SU-DHL-6 (cell line): ENCODE results near the gene COPRS.

Experiments
- H2AFZ ChIP-seq: fragments of 200-600 bp; sonication (generic); 2 replicates; pipeline ENCODE4 v1.6.1; 2014; ENCODE audit warnings: low read depth, mild to moderate bottlenecking, moderate library complexity, mixed read lengths, antibody characterized with exemption, low read length; ENCODE audit not compliant: severe bottlenecking
- H3F3A ChIP-seq: fragments of 200-600 bp; shearing (Covaris generic); 2 replicates; pipeline ENCODE4 v1.6.0; 2016; ENCODE audit warnings: antibody characterized with exemption, mild to moderate bottlenecking; ENCODE audit not compliant: insufficient read depth
- H3K27ac ChIP-seq: fragments of 200-600 bp; sonication (generic); 2 replicates; pipeline ENCODE4 v1.5.1; 2016; ENCODE audit warnings: low read depth, mild to moderate bottlenecking, low read length, moderate library complexity, mixed read lengths
- H3K27me3 ChIP-seq: fragments of 200-600 bp; sonication (generic), shearing (Covaris generic); 2 replicates; pipeline ENCODE4 v1.6.0; 2014; ENCODE audit warnings: mild to moderate bottlenecking, low read length
- H3K36me3 ChIP-seq: fragments of 200-600 bp; sonication (generic); 2 replicates; pipeline ENCODE4 v1.6.1; 2014; ENCODE audit warnings: mild to moderate bottlenecking, low read length, mixed read lengths
- H3K4me2 ChIP-seq: fragments of 300-600, 200-600 bp; shearing (Covaris generic), sonication (generic); 2 replicates; pipeline ENCODE4 v1.6.0; 2014; ENCODE audit warnings: low read length, low read depth, mild to moderate bottlenecking; ENCODE audit not compliant: poor library complexity, severe bottlenecking
- H3K4me3 ChIP-seq: fragments of 200-600 bp; sonication (generic); 2 replicates; pipeline ENCODE4 v1.5.1; 2014; ENCODE audit warnings: antibody characterized with exemption, low read length, mild to moderate bottlenecking, mixed read lengths; ENCODE audit not compliant: insufficient read depth, poor library complexity, severe bottlenecking
- H3K79me2 ChIP-seq: fragments of 200-600 bp; sonication (generic); 2 replicates; pipeline ENCODE4 v1.6.1; 2014; ENCODE audit warnings: mild to moderate bottlenecking, low read length, moderate library complexity; ENCODE audit not compliant: insufficient read depth
- H3K9ac ChIP-seq: fragments of 200-600 bp; sonication (generic); 2 replicates; pipeline ENCODE4 v1.7.0; 2014; ENCODE audit warnings: mild to moderate bottlenecking, low read length
- H3K9me2 ChIP-seq: fragments of 200-600 bp; sonication (generic); replicated peaks from 2 replicates; pipeline ENCODE4 v1.6.1; 2014; ENCODE audit warnings: low read length; ENCODE audit not compliant: insufficient read depth
- H3K9me3 ChIP-seq: fragments of 200-600 bp; sonication (generic); 2 replicates; pipeline ENCODE4 v1.6.1; 2014; ENCODE audit warnings: low read length, mixed read lengths; ENCODE audit not compliant: insufficient read depth
- H4K20me1 ChIP-seq: fragments of 200-600 bp; sonication (generic); 2 replicates; pipeline ENCODE4 v1.6.1; 2014; ENCODE audit warnings: low read depth, mild to moderate bottlenecking, antibody characterized with exemption, low read length, moderate library complexity, mixed read lengths
- CTCF ChIP-seq: fragments of 200-600 bp; sonication (generic); IDR thresholded peaks from one replicate; pipeline ENCODE4 v1.5.1; 2017; ENCODE audit warnings: antibody characterized with exemption, mild to moderate bottlenecking, low read length, moderate library complexity; ENCODE audit not compliant: insufficient read depth, poor library complexity, severe bottlenecking
- EZH2phosphoT487 ChIP-seq: fragments of 200-600 bp; sonication (generic), shearing (Covaris generic); conservative IDR thresholded peaks from 2 replicates; pipeline ENCODE4 v1.6.1; 2018; ENCODE audit warnings: mild to moderate bottlenecking, antibody characterized with exemption, low read length, moderate library complexity, mixed read lengths

Gene COPRS

GRCh38 chr17:31808521-31809050, 50.5 kb downstream of the COPRS start:
- Histone ChIP-seq H3K4me2 (no peak overlapping the region), H3K27ac (no peak overlapping the region), H3K9ac (no peak overlapping the region), H3K27me3 (no peaks in the 10 kb centered on the region), H3K9me3 (no peaks in the 10 kb centered on the region), H3K9me2 (no peaks in the 10 kb centered on the region), H3K4me3 (no peak overlapping the region), H3K79me2 (no peaks in the 10 kb centered on the region), H4K20me1 (no peaks in the 10 kb centered on the region), H3K36me3 (no peaks in the 10 kb centered on the region), H3F3A (no peaks in the 10 kb centered on the region), H2AFZ (no peak overlapping the region)
- no peak for TF ChIP-seq EZH2phosphoT487
- TF ChIP-seq CTCF, result no peak

- TF ChIP-seq EZH2phosphoT487 (no peak), CTCF (no peak)
Observed at GRCh38 chr17:31807846-31808245, 51.2 kb downstream of the COPRS start.

GRCh38 chr17:31806921-31807320, 52.1 kb downstream of the COPRS start:
- no peak for TF ChIP-seq EZH2phosphoT487
- TF ChIP-seq CTCF, result no peak
- no peak overlapping the region for H3K4me2 ChIP-seq
- no peaks in the 10 kb centered on the region for H3K9me3 ChIP-seq
- no peaks in the 10 kb centered on the region for H3K36me3 ChIP-seq
- no peaks in the 10 kb centered on the region for H4K20me1 ChIP-seq
- H3K79me2 ChIP-seq, result no peaks in the 10 kb centered on the region
- H3K9ac ChIP-seq, result no peak overlapping the region
- H2AFZ ChIP-seq, result no peak overlapping the region
- no peaks in the 10 kb centered on the region for H3F3A ChIP-seq
- no peaks in the 10 kb centered on the region for H3K9me2 ChIP-seq
- H3K4me3 ChIP-seq, result no peak overlapping the region
- no peaks in the 10 kb centered on the region for H3K27me3 ChIP-seq
- H3K27ac ChIP-seq, result no peak overlapping the region

More at GRCh38 chr17:31807846-31808245, 51.2 kb downstream of the COPRS start:
- H3K4me2 ChIP-seq, result no peak overlapping the region
- no peak overlapping the region for H2AFZ ChIP-seq
- H3F3A ChIP-seq, result no peaks in the 10 kb centered on the region
- no peaks in the 10 kb centered on the region for H4K20me1 ChIP-seq
- H3K9me3 ChIP-seq, result no peaks in the 10 kb centered on the region
- no peaks in the 10 kb centered on the region for H3K27me3 ChIP-seq
- no peak overlapping the region for H3K27ac ChIP-seq
- no peak overlapping the region for H3K4me3 ChIP-seq
- H3K9ac ChIP-seq, result no peak overlapping the region
- no peaks in the 10 kb centered on the region for H3K79me2 ChIP-seq
- no peaks in the 10 kb centered on the region for H3K36me3 ChIP-seq
- H3K9me2 ChIP-seq, result no peaks in the 10 kb centered on the region
